ENCODE results near the gene FAM47E. TPM values are rescaled to one million over a fixed set of nuclear protein-coding genes. Genes with fewer than 3 reads are reported as not detected.

Gene FAM47E
- total RNA-seq, 4 donors from 2014 or later: 0.56 to 6.8 (median 3.8) TPM

DNA sequence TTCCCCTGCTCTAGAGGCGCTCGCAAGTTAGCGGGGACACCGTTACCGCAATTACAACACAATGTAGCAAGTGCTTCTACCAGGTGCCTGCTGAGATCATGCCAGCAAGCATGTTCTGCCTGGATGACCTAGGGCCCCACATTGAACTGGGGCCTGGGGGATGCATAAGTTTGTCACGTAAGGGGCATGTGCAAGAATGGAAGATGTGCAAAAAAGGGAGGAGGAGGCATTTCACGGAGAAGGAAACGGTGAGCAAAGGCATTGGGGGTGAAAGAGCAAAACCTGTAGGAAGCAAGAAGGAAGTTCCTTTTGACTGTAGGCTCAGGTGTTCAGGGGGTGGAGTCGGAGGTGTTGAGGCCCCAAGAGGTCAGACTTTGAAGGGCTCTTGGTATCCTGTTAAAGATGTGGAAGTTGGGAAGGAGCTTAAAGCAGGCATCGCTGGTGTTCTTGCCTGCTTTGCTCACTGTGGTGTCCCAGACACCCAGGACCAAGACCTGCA, 37.3 kb upstream of the FAM47E start:
- DNase-seq (no peak), ATAC-seq (peak; percentile 32 to 61)
- peak overlapping the region; percentile 90 to 97 (median 96) for H3K27ac ChIP-seq
- no peak for TF ChIP-seq POLR2A (IDR thresholded peaks at IDR 0.05)
- TF ChIP-seq, protein P1, sequence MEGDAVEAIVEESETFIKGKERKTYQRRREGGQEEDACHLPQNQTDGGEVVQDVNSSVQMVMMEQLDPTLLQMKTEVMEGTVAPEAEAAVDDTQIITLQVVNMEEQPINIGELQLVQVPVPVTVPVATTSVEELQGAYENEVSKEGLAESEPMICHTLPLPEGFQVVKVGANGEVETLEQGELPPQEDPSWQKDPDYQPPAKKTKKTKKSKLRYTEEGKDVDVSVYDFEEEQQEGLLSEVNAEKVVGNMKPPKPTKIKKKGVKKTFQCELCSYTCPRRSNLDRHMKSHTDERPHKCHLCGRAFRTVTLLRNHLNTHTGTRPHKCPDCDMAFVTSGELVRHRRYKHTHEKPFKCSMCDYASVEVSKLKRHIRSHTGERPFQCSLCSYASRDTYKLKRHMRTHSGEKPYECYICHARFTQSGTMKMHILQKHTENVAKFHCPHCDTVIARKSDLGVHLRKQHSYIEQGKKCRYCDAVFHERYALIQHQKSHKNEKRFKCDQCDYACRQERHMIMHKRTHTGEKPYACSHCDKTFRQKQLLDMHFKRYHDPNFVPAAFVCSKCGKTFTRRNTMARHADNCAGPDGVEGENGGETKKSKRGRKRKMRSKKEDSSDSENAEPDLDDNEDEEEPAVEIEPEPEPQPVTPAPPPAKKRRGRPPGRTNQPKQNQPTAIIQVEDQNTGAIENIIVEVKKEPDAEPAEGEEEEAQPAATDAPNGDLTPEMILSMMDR (IDR thresholded peaks at IDR 0.05 in 4 of 5, conservative IDR thresholded peaks at IDR 0.05 in 1 of 5): peak in 1 of 5 experiments; percentile 5
- peak overlapping the region; percentile 49 to 83 (median 64) for H3K4me3 ChIP-seq
- H3K36me3 ChIP-seq: no peaks in the 10 kb centered on the region
- H3K9me3 ChIP-seq: no peaks in the 10 kb centered on the region
- peaks cover 81 to 82% of the 10 kb centered on the region in 2 donors for H3K4me1 ChIP-seq
- in situ Hi-C loops (cut with MboI; ENCODE audit: low sequenced_read_pairs in 4 of 4) (no loop called here), intact Hi-C loops (cut with DNase I; ENCODE audit: low total_unique reads) (loop anchor here (2.0 to 10.0 kb wide), 3 partner anchors 15 to 861 kb away; partner anchors contain the start of genes CCNI and USO1)
- H3K27me3 ChIP-seq: no peaks in the 10 kb centered on the region

DNA sequence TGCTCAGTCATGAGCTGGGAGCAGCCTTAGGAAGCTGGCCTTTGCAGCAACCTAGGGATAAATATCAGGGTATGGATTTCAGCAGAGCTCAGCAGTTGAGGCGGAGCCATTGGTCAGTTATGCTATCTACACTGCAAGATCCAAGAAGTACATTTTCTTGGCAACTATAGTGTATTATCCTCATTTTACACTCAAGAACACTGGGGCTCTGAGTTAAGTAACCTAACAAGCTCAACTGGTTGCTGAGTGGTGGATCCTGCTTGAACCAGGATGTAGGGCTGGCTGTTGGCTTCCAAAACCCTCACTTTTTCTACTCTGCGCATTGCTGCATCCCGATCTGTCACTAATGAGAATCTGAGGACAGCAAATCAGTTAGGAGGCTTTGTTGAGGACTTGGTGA, 36.4 kb upstream of the FAM47E start:
- Histone ChIP-seq H3K4me1 (peaks cover 80 to 81% of the 10 kb centered on the region in 2 donors), H3K36me3 (no peaks in the 10 kb centered on the region), H3K27ac (peak overlapping the region; percentile 90 to 97 (median 96)), H3K9me3 (no peaks in the 10 kb centered on the region), H3K27me3 (no peaks in the 10 kb centered on the region), H3K4me3 (peak overlapping the region in 2 of 4 donors; percentile 57 to 71)
- in situ Hi-C loops (cut with MboI; ENCODE audit: low sequenced_read_pairs in 4 of 4): no loop called here
- TF ChIP-seq POLR2A (IDR thresholded peaks at IDR 0.05): no peak
- TF ChIP-seq, protein P1 (IDR thresholded peaks at IDR 0.05 in 4 of 5, conservative IDR thresholded peaks at IDR 0.05 in 1 of 5): no peak
- intact Hi-C loops (cut with DNase I; ENCODE audit: low total_unique reads): loop anchor here (2.0 to 10.0 kb wide), 3 partner anchors 16 to 860 kb away; partner anchors contain the start of genes CCNI and USO1
- DNase-seq (peak; percentile 40 to 68), ATAC-seq (peak; percentile 41 to 44)

DNA sequence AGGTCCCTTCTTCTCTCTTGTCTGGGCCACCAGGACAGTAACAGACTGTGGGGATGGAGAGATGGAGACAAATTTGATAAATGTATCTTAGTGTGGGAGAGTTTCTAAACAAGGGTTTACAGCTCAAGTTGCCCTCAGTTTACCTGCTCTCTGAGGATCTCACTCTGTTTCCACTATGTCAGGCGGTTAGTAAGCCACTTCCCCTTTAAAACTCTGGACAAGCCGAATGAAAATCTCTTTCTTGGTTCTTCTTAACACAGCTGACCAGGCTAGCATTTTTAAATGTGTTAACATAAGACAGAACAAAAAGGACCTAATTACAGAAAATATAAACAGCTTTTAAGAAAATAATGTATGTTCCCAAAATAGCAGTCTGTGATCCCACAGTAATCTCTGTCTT, 35.0 kb upstream of the FAM47E start:
- H3K27ac ChIP-seq: peak overlapping the region; percentile 90 to 97 (median 96)

DNA sequence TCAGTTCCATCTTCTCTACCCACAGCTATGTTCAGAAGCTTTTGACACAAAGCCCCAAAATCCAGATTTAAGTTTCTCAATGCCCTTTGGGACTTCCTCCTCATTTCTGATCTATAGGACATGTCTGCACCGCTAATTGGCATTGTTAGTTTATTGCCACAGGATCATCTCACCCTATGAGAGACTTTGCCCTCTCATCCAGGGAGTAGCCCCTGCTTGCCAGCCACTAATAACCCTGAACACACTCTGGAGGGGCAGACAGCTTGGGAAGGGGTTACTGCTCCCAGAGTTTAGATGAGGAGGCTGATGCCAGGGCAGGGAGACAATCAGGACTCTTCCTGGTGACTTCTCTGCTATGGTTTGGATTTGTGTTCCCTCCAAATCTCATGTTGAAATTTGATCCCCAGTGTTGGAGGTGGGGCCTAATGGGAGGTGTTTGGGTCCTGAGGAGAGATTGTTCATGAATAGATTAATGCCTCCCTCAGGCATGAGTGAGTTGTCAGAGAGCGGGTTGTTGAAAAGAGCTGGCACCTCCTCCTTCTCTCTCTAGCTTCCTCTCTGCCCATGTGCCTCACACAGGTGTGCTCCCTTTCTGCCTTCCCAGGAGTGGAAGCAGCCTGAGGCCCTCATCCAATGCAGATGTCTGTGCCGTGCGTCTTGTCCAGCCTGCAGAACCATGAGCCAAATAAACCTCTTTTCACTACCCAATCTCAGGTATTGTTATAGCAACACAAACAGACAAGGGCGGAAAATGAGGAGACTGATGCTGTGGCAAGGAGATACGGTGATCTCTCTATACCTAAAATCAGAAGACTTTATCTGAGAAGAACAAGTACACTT, 34.3 kb upstream of the FAM47E start:
- ATAC-seq (no peak), DNase-seq (no peak)
- peaks cover 59 to 62% of the 10 kb centered on the region in 2 donors for H3K4me1 ChIP-seq
- intact Hi-C loops (cut with DNase I; ENCODE audit: low total_unique reads) (loop anchor here (10.0 kb wide), 2 partner anchors 492 to 858 kb away; partner anchors contain the start of genes CCNI and USO1), in situ Hi-C loops (cut with MboI; ENCODE audit: low sequenced_read_pairs in 4 of 4) (no loop called here)
- H3K27me3 ChIP-seq: no peaks in the 10 kb centered on the region
- H3K27ac ChIP-seq: peak overlapping the region; percentile 90 to 97 (median 96)
- TF ChIP-seq, protein P1 (IDR thresholded peaks at IDR 0.05 in 4 of 5, conservative IDR thresholded peaks at IDR 0.05 in 1 of 5): no peak
- TF ChIP-seq POLR2A (IDR thresholded peaks at IDR 0.05): no peak
- H3K36me3 ChIP-seq: no peaks in the 10 kb centered on the region
- H3K9me3 ChIP-seq: no peaks in the 10 kb centered on the region
- H3K4me3 ChIP-seq: no peak overlapping the region

More for the DNA sequence above, 35.0 kb upstream of the FAM47E start:
- Histone ChIP-seq H3K36me3 (no peaks in the 10 kb centered on the region), H3K4me3 (no peak overlapping the region), H3K9me3 (no peaks in the 10 kb centered on the region), H3K27me3 (no peaks in the 10 kb centered on the region), H3K4me1 (peaks cover 66 to 69% of the 10 kb centered on the region in 2 donors)
- intact Hi-C loops (cut with DNase I; ENCODE audit: low total_unique reads) (loop anchor here (10.0 kb wide), 2 partner anchors 492 to 858 kb away; partner anchors contain the start of genes CCNI and USO1), in situ Hi-C loops (cut with MboI; ENCODE audit: low sequenced_read_pairs in 4 of 4) (no loop called here)
- DNase-seq (no peak), ATAC-seq (no peak)
- TF ChIP-seq, protein P1 (IDR thresholded peaks at IDR 0.05 in 4 of 5, conservative IDR thresholded peaks at IDR 0.05 in 1 of 5): no peak
- no peak for TF ChIP-seq POLR2A (IDR thresholded peaks at IDR 0.05)

Measured in gastrocnemius medialis (tissue), 4 donors.